CD4-positive, alpha-beta T cell (primary cell): ENCODE data around the gene PRKN. TPM values are rescaled to one million over a fixed set of nuclear protein-coding genes. Genes with fewer than 3 reads are reported as not detected.

Source experiments
- ATAC-seq: fragments of 200-7000 bp; cut with Tn5 transposase; one replicate; pipeline ENCODE4 v1.10.0; 2022; ENCODE audit warnings: mild to moderate bottlenecking; ENCODE audit not compliant: poor library complexity
- CTCF ChIA-PET: fragments of 350-600 bp; sonication (Branson Sonifier 250); formaldehyde crosslinking; loops from one replicate; lab custom pipeline; 2021; ENCODE audit warnings: antibody characterized with exemption, inconsistent platforms; lab: Charles Lee
- POLR2A ChIA-PET: fragments of 350-600 bp; sonication (Branson Sonifier 250); formaldehyde crosslinking; loops from one replicate; lab custom pipeline; 2021; ENCODE audit warnings: antibody characterized with exemption, inconsistent platforms; lab: Charles Lee
- DNase-seq, 14 experiments: peaks; one replicate each; pipeline ENCODE4 v3.0.0-alpha.2; 2013 to 2020; ENCODE audit warnings: mixed read lengths in 2 of 14
- H3K27ac ChIP-seq, 2 donors: one replicate each; pipeline versions ENCODE4 v1.5.1 to v1.7.0; 2013; ENCODE audit warnings: low read length in 2 of 2, low read depth in 1 of 2, mild to moderate bottlenecking in 1 of 2
- H3K27me3 ChIP-seq, 2 experiments: 1 replicate in 1 of 2; 2 replicates in 1 of 2; pipeline versions ENCODE4 v1.6.1 to v1.7.0; 2013; ENCODE audit warnings: low read length in 2 of 2, control low read depth in 1 of 2, mild to moderate bottlenecking in 1 of 2, moderate library complexity in 1 of 2; ENCODE audit not compliant: insufficient read depth in 2 of 2, control insufficient read depth in 1 of 2
- H3K36me3 ChIP-seq: one replicate; pipeline ENCODE4 v1.6.1; 2013; ENCODE audit warnings: low read length, control low read depth; ENCODE audit not compliant: insufficient read depth
- H3K4me1 ChIP-seq: one replicate; pipeline ENCODE4 v1.6.1; 2013; ENCODE audit warnings: low read length, control low read depth; ENCODE audit not compliant: insufficient read depth
- H3K4me3 ChIP-seq: one replicate; pipeline ENCODE4 v1.5.1; 2013; ENCODE audit warnings: mild to moderate bottlenecking, low read length, moderate library complexity
- H3K9me3 ChIP-seq, 2 experiments: 1 replicate in 1 of 2; 2 replicates in 1 of 2; pipeline versions ENCODE4 v1.6.1 to v1.7.0; 2013; ENCODE audit warnings: low read length in 2 of 2, mild to moderate bottlenecking in 2 of 2, control low read depth in 1 of 2, moderate library complexity in 1 of 2; ENCODE audit not compliant: control insufficient read depth in 1 of 2, insufficient read depth in 1 of 2
- H3K27ac Mint-ChIP-seq: one replicate; pipeline ENCODE4 v1.8.0; 2020; ENCODE audit warnings: mixed read lengths
- H3K27me3 Mint-ChIP-seq: one replicate; pipeline ENCODE4 v1.8.0; 2021; ENCODE audit warnings: mixed read lengths
- H3K36me3 Mint-ChIP-seq: one replicate; pipeline ENCODE4 v1.8.0; 2021; ENCODE audit warnings: low read depth, mixed read lengths
- H3K4me1 Mint-ChIP-seq: one replicate; pipeline ENCODE4 v1.8.0; 2021; ENCODE audit warnings: low read depth, mixed read lengths
- H3K4me3 Mint-ChIP-seq: one replicate; pipeline ENCODE4 v1.8.0; 2020; ENCODE audit warnings: mild to moderate bottlenecking, mixed read lengths
- H3K9me3 Mint-ChIP-seq: one replicate; pipeline ENCODE4 v1.8.0; 2020; ENCODE audit warnings: mixed read lengths
- CTCF ChIP-seq: fragments of 200-600 bp; IDR thresholded peaks from one replicate; pipeline ENCODE4 v1.8.0; 2022; ENCODE audit warnings: antibody characterized with exemption, mild to moderate bottlenecking
- intact Hi-C, 2 experiments: fragments of 100-400 bp; cut with DNase I in 1 of 2; cut with micrococcal nuclease in 1 of 2; formaldehyde crosslinking; loops; one replicate each; pipeline versions ENCODE4 v1.15.1 to v1.9.0; 2023 to 2025; cut with DNase I, micrococcal nuclease
- total RNA-seq, 174 experiments: library from RNA in 2 of 174; stranded (reverse) in 2 of 174; gene quantifications; one replicate each; pipeline ENCODE4 v1.2.3 and lab custom pipeline; 2021 to 2026

Gene PRKN
- total RNA-seq, 2 experiments from 2014 or later: 5.2 to 5.4 TPM

DNA sequence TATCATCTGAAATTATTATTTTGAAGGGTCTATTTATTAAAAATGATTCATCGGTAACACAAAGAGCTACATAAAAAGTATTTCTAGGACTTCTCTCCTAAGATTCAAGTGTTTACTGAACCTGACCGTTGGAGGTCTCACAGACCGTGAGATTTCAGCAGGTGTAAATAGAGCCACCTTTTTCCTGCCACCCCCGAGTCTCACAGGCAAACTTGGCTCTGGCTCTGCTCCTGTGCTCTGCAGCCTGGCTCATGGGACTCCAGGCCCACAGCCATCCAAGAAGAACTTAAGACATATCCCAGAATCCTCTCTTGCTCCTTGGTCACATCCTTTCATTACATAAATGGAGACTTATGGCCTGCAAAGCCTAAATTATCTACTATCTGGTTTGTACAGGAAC lies 1385.9 kb downstream of the PRKN start:
- CTCF ChIA-PET: interaction anchor here (1.3 kb wide), 1 partner anchor 29 kb away, joined by 3 read pairs; no protein-coding TSS in a partner anchor
- Histone ChIP-seq H3K27me3 (no peaks in the 10 kb centered on the region), H3K4me1 (no peaks in the 10 kb centered on the region), H3K27ac (no peak overlapping the region), H3K9me3 (no peaks in the 10 kb centered on the region), H3K4me3 (no peak overlapping the region), H3K36me3 (no peaks in the 10 kb centered on the region)
- no peaks in the 10 kb centered on the region for H3K36me3 Mint-ChIP-seq
- no peak overlapping the region for H3K4me3 Mint-ChIP-seq
- H3K27me3 Mint-ChIP-seq: no peaks in the 10 kb centered on the region
- POLR2A ChIA-PET: no interaction called here
- no peak overlapping the region for H3K27ac Mint-ChIP-seq
- no peak for TF ChIP-seq CTCF
- intact Hi-C loops: no loop called here
- H3K4me1 Mint-ChIP-seq: no peaks in the 10 kb centered on the region
- no peak for DNase-seq
- no peaks in the 10 kb centered on the region for H3K9me3 Mint-ChIP-seq
- no peak for ATAC-seq

DNA sequence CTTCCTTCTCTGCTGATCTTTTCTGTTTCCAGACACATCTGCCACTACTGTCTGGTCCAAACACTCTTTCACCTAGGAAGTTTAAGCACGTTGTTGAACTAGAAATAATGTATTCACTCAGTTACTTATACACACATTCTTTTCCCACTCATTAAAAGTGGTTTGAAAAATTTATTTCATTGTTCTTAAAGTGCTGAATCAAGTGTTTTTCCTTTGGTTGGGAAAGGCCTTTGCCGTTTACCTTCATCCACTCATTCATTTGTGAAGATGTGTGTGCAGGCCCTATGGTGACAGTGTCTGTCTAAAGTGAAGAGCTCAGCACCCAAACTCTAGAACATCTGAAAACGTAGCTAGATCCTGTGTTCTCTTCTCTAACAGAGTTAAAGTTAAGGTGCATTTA lies 1389.6 kb downstream of the PRKN start:
- Mint-ChIP-seq H3K4me1 (no peaks in the 10 kb centered on the region), H3K27me3 (peaks cover 4% of the 10 kb centered on the region), H3K27ac (no peak overlapping the region), H3K4me3 (no peak overlapping the region), H3K36me3 (no peaks in the 10 kb centered on the region), H3K9me3 (no peaks in the 10 kb centered on the region)
- Histone ChIP-seq H3K27ac (no peak overlapping the region), H3K4me3 (no peak overlapping the region), H3K36me3 (no peaks in the 10 kb centered on the region), H3K9me3 (no peaks in the 10 kb centered on the region), H3K27me3 (no peaks in the 10 kb centered on the region), H3K4me1 (no peaks in the 10 kb centered on the region)
- POLR2A ChIA-PET: no interaction called here
- DNase-seq (no peak), ATAC-seq (no peak)
- no peak for TF ChIP-seq CTCF
- intact Hi-C loops: no loop called here
- CTCF ChIA-PET: no interaction called here

GRCh38 chr6:161336479-161336878 lies 1391.1 kb downstream of the PRKN start:
- TF ChIP-seq CTCF: no peak
- Mint-ChIP-seq H3K4me1 (no peaks in the 10 kb centered on the region), H3K9me3 (no peaks in the 10 kb centered on the region), H3K4me3 (no peak overlapping the region), H3K27ac (no peak overlapping the region), H3K36me3 (no peaks in the 10 kb centered on the region), H3K27me3 (peaks cover 8% of the 10 kb centered on the region)
- Histone ChIP-seq H3K36me3 (no peaks in the 10 kb centered on the region), H3K4me1 (no peaks in the 10 kb centered on the region), H3K9me3 (no peaks in the 10 kb centered on the region), H3K27me3 (no peaks in the 10 kb centered on the region), H3K27ac (no peak overlapping the region), H3K4me3 (no peak overlapping the region)
- ChIA-PET CTCF (interaction anchor here (0.8 kb wide), 1 partner anchor 35 kb away, joined by 3 read pairs; no protein-coding TSS in a partner anchor), POLR2A (no interaction called here)
- ATAC-seq (no peak), DNase-seq (no peak)
- intact Hi-C loops: no loop called here
